ENCODE results near the gene DRC3. TPM values are rescaled to one million over a fixed set of nuclear protein-coding genes. Genes with fewer than 3 reads are reported as not detected.

DRC3 gene
- total and polyA plus RNA-seq, 2 donors (not counting 3 experiments of a cell fraction or from before 2014, with no cell fraction given) = 1.6 to 2.9 TPM

- Histone ChIP-seq H3K27ac (ENCODE audit: insufficient read depth, low read depth, low read length) (no peak overlapping the region), H3K27me3 (ENCODE audit: control insufficient read depth in 2 of 2, insufficient read depth in 2 of 2, low read length in 2 of 2) (no peaks in the 10 kb centered on the region), H3K9me1 (replicated peaks; ENCODE audit: control insufficient read depth, extremely low read depth, insufficient read depth, low read length) (no peaks in the 10 kb centered on the region), H3K4me3 (replicated peaks in 1 of 3; ENCODE audit: insufficient read depth in 1 of 3, low read depth in 1 of 3, low read length in 3 of 3) (no peak overlapping the region), H4K20me1 (replicated peaks; ENCODE audit: control insufficient read depth, extremely low read depth, insufficient read depth, low read length) (no peaks in the 10 kb centered on the region), H3K4me1 (ENCODE audit: control insufficient read depth, extremely low read depth, insufficient read depth, low read length) (peaks cover 5% of the 10 kb centered on the region), H3K36me3 (ENCODE audit: control insufficient read depth in 2 of 2, extremely low read depth in 1 of 2, insufficient read depth in 2 of 2, low read length in 2 of 2) (peaks cover 0 to 5% of the 10 kb centered on the region in 2 experiments), H3K9me3 (replicated peaks; ENCODE audit: control insufficient read depth, insufficient read depth, low read length) (no peaks in the 10 kb centered on the region), H3K79me2 (ENCODE audit: control insufficient read depth, insufficient read depth, low read length) (no peaks in the 10 kb centered on the region), H3K4me2 (ENCODE audit: insufficient read depth, low read length) (no peak overlapping the region), H3K9ac (replicated peaks; ENCODE audit: extremely low read depth, insufficient read depth, low read length) (no peak overlapping the region), H2AFZ (ENCODE audit: low read depth, low read length) (no peak overlapping the region)
- ChIA-PET CTCF (interaction anchor here (1.2 to 2.2 kb wide), 2 partner anchors 12 to 17 kb away, joined by 3 to 5 read pairs; no protein-coding TSS in a partner anchor), POLR2A (no interaction called here)
- dilution Hi-C loops (cut with MboI; ENCODE audit: extremely low pct_ligation_motif_present, low sequenced_read_pairs) (no loop called here), intact Hi-C loops (cut with micrococcal nuclease) (no loop called here)
- FAIRE-seq (no peak), DNase-seq (ENCODE audit: low read depth, low spot score) (no peak)
- TF ChIP-seq EZH2 (IDR thresholded peaks at IDR 0.05; ENCODE audit: borderline replicate concordance, low read depth, low read length, severe bottlenecking) (no peak), MAX (IDR thresholded peaks at IDR 0.05; ENCODE audit: insufficient read depth, insufficient read length) (no peak), JUN (IDR thresholded peaks at IDR 0.05; ENCODE audit: borderline replicate concordance, insufficient read depth, insufficient read length, low read depth) (no peak), MYC (IDR thresholded peaks at IDR 0.05; ENCODE audit: low read depth, low read length) (no peak), POLR2A (IDR thresholded peaks at IDR 0.05; ENCODE audit: low read depth, low read length) (no peak), FOS (IDR thresholded peaks at IDR 0.05; ENCODE audit: borderline replicate concordance, insufficient read depth, low read length) (no peak), GATA2 (IDR thresholded peaks at IDR 0.05; ENCODE audit: insufficient read depth, insufficient read length, low read depth, low read length) (no peak), CTCF (IDR thresholded peaks at IDR 0.05; ENCODE audit: extremely low read depth in 1 of 2, insufficient read depth in 1 of 2, low read depth in 1 of 2, low read length in 2 of 2) (no peak), POLR2AphosphoS5 (IDR thresholded peaks at IDR 0.05; ENCODE audit: insufficient read depth, low read depth, low read length) (no peak)
- no TSS peak for BruUV-seq (replicated peaks)
These were observed 48.7 kb downstream of the DRC3 start for GRCh38 chr17:18021372-18021771.
